H1 (cell line): ENCODE measurements around the gene CRTC1. TPM values are rescaled to one million over a fixed set of nuclear protein-coding genes. Genes with fewer than 3 reads are reported as not detected.

Source experiments
- CTCF ChIA-PET: fragments of 300-600 bp; sonication (Branson Sonifier 250); formaldehyde crosslinking; loops from one replicate; lab custom pipeline; 2021; ENCODE audit not compliant: partially characterized antibody; lab: Charles Lee
- POLR2A ChIA-PET: fragments of 300-600 bp; sonication (Branson Sonifier 250); formaldehyde crosslinking; loops from one replicate; lab custom pipeline; 2021; ENCODE audit warnings: inconsistent platforms; ENCODE audit not compliant: partially characterized antibody; lab: Charles Lee
- DNase-seq, 2 experiments: peaks; one replicate each; pipeline versions ENCODE4 v3.0.0 to v3.0.0-alpha.2; 2010 to 2022; ENCODE audit warnings: low spot score in 2 of 2, low read depth in 1 of 2, mixed read lengths in 1 of 2
- FAIRE-seq: peaks from 2 replicates; lab custom pipeline; 2011; peaks lifted over from hg19 to GRCh38; lab: Jason Lieb, UNC
- H2AFZ ChIP-seq: 2 replicates; pipeline ENCODE4 v1.8.1; 2012; ENCODE audit warnings: low read length, inconsistent platforms
- H2AK5ac ChIP-seq: 2 replicates; pipeline ENCODE4 v1.6.1; 2013; ENCODE audit warnings: low read depth, low read length
- H2BK120ac ChIP-seq: replicated peaks from 2 replicates; pipeline ENCODE3; 2013; ENCODE audit warnings: low read depth, low read length, inconsistent platforms
- H2BK12ac ChIP-seq: 2 replicates; pipeline ENCODE4 v1.6.1; 2013; ENCODE audit warnings: low read depth, low read length
- H2BK15ac ChIP-seq: 2 replicates; pipeline ENCODE4 v1.6.1; 2013; ENCODE audit warnings: low read length
- H2BK20ac ChIP-seq: 2 replicates; pipeline ENCODE4 v1.6.1; 2013; ENCODE audit warnings: low read length
- H2BK5ac ChIP-seq: 2 replicates; pipeline ENCODE4 v1.6.1; 2013; ENCODE audit warnings: low read depth, low read length
- H3K14ac ChIP-seq: 2 replicates; pipeline ENCODE4 v1.6.1; 2013; ENCODE audit warnings: inconsistent platforms; ENCODE audit not compliant: insufficient read length
- H3K18ac ChIP-seq: 2 replicates; pipeline ENCODE4 v1.6.1; 2013; ENCODE audit warnings: low read length; ENCODE audit errors: extremely low read depth
- H3K23ac ChIP-seq: 2 replicates; pipeline ENCODE4 v1.6.1; 2013; ENCODE audit warnings: inconsistent platforms; ENCODE audit not compliant: insufficient read length
- H3K23me2 ChIP-seq: 2 replicates; pipeline ENCODE4 v1.6.1; 2013; ENCODE audit warnings: low read depth, low read length
- H3K27ac ChIP-seq: 2 replicates; pipeline ENCODE4 v1.6.1; 2011; ENCODE audit warnings: low read depth, low read length, inconsistent platforms
- H3K27me3 ChIP-seq, 4 experiments: replicated peaks in 1 of 4; 1 replicate in 1 of 4; 2 replicates in 3 of 4; pipeline versions ENCODE4 v1.6.1 to v1.8.1; 2011 to 2013; ENCODE audit warnings: low read length in 3 of 4, mild to moderate bottlenecking in 3 of 4, inconsistent platforms in 2 of 4, mixed read lengths in 2 of 4, moderate library complexity in 1 of 4; ENCODE audit not compliant: control insufficient read depth in 3 of 4, insufficient read depth in 3 of 4; ENCODE audit errors: extremely low read depth in 1 of 4
- H3K36me3 ChIP-seq, 4 experiments: 2 replicates each; pipeline versions ENCODE4 v1.6.1 to v1.8.1; 2011 to 2013; ENCODE audit warnings: mild to moderate bottlenecking in 4 of 4, low read length in 3 of 4, moderate library complexity in 2 of 4, control low read depth in 1 of 4, inconsistent platforms in 1 of 4; ENCODE audit not compliant: insufficient read depth in 4 of 4, control insufficient read depth in 2 of 4
- H3K4ac ChIP-seq: replicated peaks from 2 replicates; pipeline ENCODE3; 2013; ENCODE audit warnings: low read length, low read depth, mixed read lengths, inconsistent platforms; ENCODE audit not compliant: insufficient read length
- H3K4me1 ChIP-seq, 4 experiments: replicated peaks in 1 of 4; 1 replicate in 1 of 4; 2 replicates in 3 of 4; pipeline versions ENCODE4 v1.6.1 to v1.8.1; 2011 to 2013; ENCODE audit warnings: low read length in 3 of 4, inconsistent platforms in 2 of 4, mixed read lengths in 1 of 4; ENCODE audit not compliant: insufficient read depth in 4 of 4, control insufficient read depth in 3 of 4
- H3K4me2 ChIP-seq, 2 experiments: 2 replicates each; pipeline versions ENCODE4 v1.6.1 to v1.8.1; 2011 to 2013; ENCODE audit warnings: low read depth in 2 of 2, low read length in 2 of 2, control low read depth in 1 of 2, inconsistent platforms in 1 of 2, mild to moderate bottlenecking in 1 of 2; ENCODE audit not compliant: insufficient read depth in 1 of 2
- H3K4me3 ChIP-seq, 4 experiments: fragments of 200-600, 300-600 bp in 1 of 4; sonication (generic), shearing (Covaris generic), sonication (Bioruptor Twin) in 1 of 4; 2 replicates each; pipeline versions ENCODE4 v1.5.1 to v1.8.1; 2011 to 2016; ENCODE audit warnings: low read length in 4 of 4, low read depth in 3 of 4, control low read depth in 2 of 4, inconsistent platforms in 2 of 4, mild to moderate bottlenecking in 2 of 4, mixed read lengths in 1 of 4, moderate library complexity in 1 of 4; ENCODE audit not compliant: insufficient read depth in 2 of 4; ENCODE audit errors: extremely low read depth in 1 of 4
- H3K56ac ChIP-seq: replicated peaks from 2 replicates; pipeline ENCODE3; 2013; ENCODE audit warnings: low read depth, mild to moderate bottlenecking, mixed read lengths, low read length, inconsistent platforms; ENCODE audit not compliant: insufficient read length
- H3K79me1 ChIP-seq: 2 replicates; pipeline ENCODE4 v1.6.1; 2013; ENCODE audit warnings: low read depth, low read length, control low read depth
- H3K79me2 ChIP-seq, 2 experiments: 2 replicates each; pipeline versions ENCODE4 v1.6.1 to v1.8.1; 2012 to 2013; ENCODE audit warnings: low read length in 2 of 2, mild to moderate bottlenecking in 2 of 2, inconsistent platforms in 1 of 2; ENCODE audit not compliant: insufficient read depth in 2 of 2, control insufficient read depth in 1 of 2
- H3K9ac ChIP-seq, 4 experiments: replicated peaks in 1 of 4; 1 replicate in 1 of 4; 2 replicates in 3 of 4; pipeline versions ENCODE4 v1.6.1 to v1.8.1; 2011 to 2013; ENCODE audit warnings: low read depth in 3 of 4, low read length in 3 of 4, control low read depth in 2 of 4, mild to moderate bottlenecking in 2 of 4, moderate library complexity in 2 of 4, inconsistent platforms in 1 of 4; ENCODE audit errors: extremely low read depth in 1 of 4
- H3K9me3 ChIP-seq, 2 experiments: 2 replicates each; pipeline versions ENCODE4 v1.6.1 to v1.8.1; 2012 to 2013; ENCODE audit warnings: mild to moderate bottlenecking in 2 of 2, moderate library complexity in 2 of 2, control low read depth in 1 of 2, inconsistent platforms in 1 of 2, low read depth in 1 of 2, low read length in 1 of 2, mixed read lengths in 1 of 2; ENCODE audit not compliant: insufficient read depth in 2 of 2
- H4K20me1 ChIP-seq, 2 experiments: replicated peaks in 1 of 2; 2 replicates each; pipeline versions ENCODE3 to v1.8.1; 2011 to 2013; ENCODE audit warnings: inconsistent platforms in 2 of 2, low read length in 2 of 2, mild to moderate bottlenecking in 1 of 2; ENCODE audit not compliant: insufficient read depth in 2 of 2, control insufficient read depth in 1 of 2
- H4K5ac ChIP-seq: 2 replicates; pipeline ENCODE4 v1.6.1; 2013; ENCODE audit warnings: low read length, low read depth, mixed read lengths, inconsistent platforms; ENCODE audit not compliant: insufficient read length
- H4K8ac ChIP-seq: 2 replicates; pipeline ENCODE4 v1.8.0; 2013; ENCODE audit warnings: mild to moderate bottlenecking, moderate library complexity, low read length, inconsistent platforms; ENCODE audit not compliant: insufficient read depth; ENCODE audit errors: extremely low read depth
- H4K91ac ChIP-seq: replicated peaks from 2 replicates; pipeline ENCODE3; 2013; ENCODE audit warnings: low read length, mixed read lengths, inconsistent platforms; ENCODE audit not compliant: insufficient read length
- BCL11A ChIP-seq, 2 experiments: IDR thresholded peaks; one replicate each; pipeline ENCODE4 v1.6.1; 2011; ENCODE audit warnings: low read depth in 2 of 2, low read length in 2 of 2, mild to moderate bottlenecking in 2 of 2
- BRCA1 ChIP-seq: IDR thresholded peaks from 2 replicates; pipeline ENCODE4 v1.6.1; 2012; ENCODE audit warnings: low read depth, low read length, improper control_type of control experiment
- WGBS, 2 experiments: shearing (Covaris generic) in 1 of 2; methylation state at CpG; one replicate each; pipeline versions ENCODE4 v1.1.6 to v1.1.7; 2013 to 2015; ENCODE audit warnings: low lambda C conversion rate in 2 of 2, mixed read lengths in 2 of 2, inconsistent platforms in 1 of 2, low coverage in 1 of 2, missing lambda C conversion rate in 1 of 2; ENCODE audit not compliant: insufficient replicate concordance in 2 of 2, insufficient coverage in 1 of 2, insufficient read length in 1 of 2; ENCODE audit errors: extremely low coverage in 1 of 2, missing lambda C conversion rate in 1 of 2; 5-methylcytosine and 5-hydroxymethylcytosine counted together
- polyA plus RNA-seq, 7 experiments: library from polyadenylated mRNA; depleted of rRNA in 3 of 7; stranded (reverse) in 5 of 7; unstranded in 2 of 7; fragments of >200 nt in 5 of 7; fragments of 200-250 nt in 2 of 7; gene quantifications; 1 replicate in 5 of 7; 2 replicates in 1 of 7; 4 replicates in 1 of 7; pipeline versions ENCODE4 v1.2.1 to v1.2.3, GENCODE V29; 2011 to 2013; ENCODE audit warnings: missing spikeins in 2 of 7, mixed read lengths in 2 of 7
- total RNA-seq: library from RNA; stranded (reverse); fragmentation: NEBNext Ultra II Directional; extraction: Animal tissue kit (Norgen Biotek cat#: 25700); gene quantifications from 2 replicates; pipeline ENCODE4 v1.2.1, GENCODE V29; 2021

Gene CRTC1
- total and polyA plus RNA-seq, 2 of the 8 experiments (the other 6 are each of a cell fraction or from before 2014, with no cell fraction given), result 2.9 to 8.5 TPM

- ChIA-PET POLR2A (interaction anchor here (1.0 to 1.7 kb wide), 3 partner anchors 8 to 145 kb away, joined by 3 to 5 read pairs (median 3); no protein-coding TSS in a partner anchor), CTCF (interaction anchor here (1.5 to 3.4 kb wide), 3 partner anchors 9 to 51 kb away, joined by 5 to 15 read pairs (median 5); no protein-coding TSS in a partner anchor)
- H3K4me3 ChIP-seq, result no peak overlapping the region
- H2BK15ac ChIP-seq, result no peak overlapping the region
- H3K36me3 ChIP-seq, result no peaks in the 10 kb centered on the region
- no peak for DNase-seq
- H2AFZ ChIP-seq, result no peak overlapping the region
- H3K27ac ChIP-seq, result no peak overlapping the region
- peak overlapping the region; percentile 16; the same call in 1 of the 2 replicates for H4K8ac ChIP-seq
- H2BK12ac ChIP-seq, result no peak overlapping the region
- H3K23ac ChIP-seq, result no peak overlapping the region
- no peak overlapping the region for H3K18ac ChIP-seq
- no peak overlapping the region for H3K9ac ChIP-seq
- no peak overlapping the region for H3K56ac ChIP-seq
- H3K4me2 ChIP-seq, result no peak overlapping the region
- peaks cover 7 to 30% of the 10 kb centered on the region in 2 experiments for H4K20me1 ChIP-seq
- H2BK120ac ChIP-seq, result no peak overlapping the region
- H3K9me3 ChIP-seq, result no peaks in the 10 kb centered on the region
- 85% methylated on average over 20 of the region's 20 CpGs; no CpG with 5 or more reads in 1 of the 2 experiments for WGBS, 2 experiments
- no peak overlapping the region for H2BK5ac ChIP-seq
- TF ChIP-seq BRCA1 (no peak), BCL11A (IDR thresholded peaks at IDR 0.05; ENCODE audit: low read depth in 2 of 2, low read length in 2 of 2) (no peak)
- H4K5ac ChIP-seq, result no peak overlapping the region
- H2BK20ac ChIP-seq, result no peak overlapping the region
- no peak overlapping the region for H3K14ac ChIP-seq
- peaks cover 36 to 95% (median 90%) of the 10 kb centered on the region in 4 experiments for H3K27me3 ChIP-seq
- H3K4ac ChIP-seq, result no peak overlapping the region
- no peaks in the 10 kb centered on the region for H3K79me2 ChIP-seq
- peaks cover 3 to 9% (median 6%) of the 10 kb centered on the region in 4 experiments; a peak in 6 of 7 replicates for H3K4me1 ChIP-seq
- H3K79me1 ChIP-seq, result no peaks in the 10 kb centered on the region
- no peak overlapping the region for H4K91ac ChIP-seq
- no peak overlapping the region for H2AK5ac ChIP-seq
- H3K23me2 ChIP-seq, result peaks cover 4% of the 10 kb centered on the region; the same call in 1 of the 2 replicates
- no peak for FAIRE-seq
Observed at GRCh38 chr19:18781885-18782527, 98.5 kb downstream of the CRTC1 start.
